Neutrophil (primary cell): Measurements from ENCODE around the gene TRDN.
"Not testable (repeated sequence)": the region's sequence is repeated elsewhere in the genome, so short reads cannot be mapped to it uniquely, and the experiment has no call there.

ENCODE experiments used
- H3K27ac ChIP-seq: fragments of 200-600 bp; sonication (generic); 2 replicates; pipeline ENCODE4 v1.5.1; 2016; ENCODE audit warnings: mild to moderate bottlenecking, moderate library complexity
- H3K27me3 ChIP-seq: fragments of 200-600 bp; sonication (generic); 2 replicates; pipeline ENCODE4 v1.6.0; 2016; ENCODE audit warnings: mild to moderate bottlenecking
- H3K36me3 ChIP-seq: fragments of 200-600 bp; sonication (generic); 2 replicates; pipeline ENCODE4 v1.5.1; 2017
- H3K4me1 ChIP-seq, 2 experiments: fragments of 200-600 bp in 1 of 2; sonication (generic) in 1 of 2; 1 replicate in 1 of 2; 2 replicates in 1 of 2; pipeline versions ENCODE4 v1.5.1 to v1.6.1; 2013 to 2016; ENCODE audit warnings: low read depth in 1 of 2, low read length in 1 of 2, mild to moderate bottlenecking in 1 of 2, moderate library complexity in 1 of 2; ENCODE audit not compliant: control insufficient read depth in 1 of 2, insufficient read depth in 1 of 2
- H3K4me3 ChIP-seq, 2 experiments: fragments of 200-600 bp in 1 of 2; sonication (generic) in 1 of 2; 1 replicate in 1 of 2; 2 replicates in 1 of 2; pipeline ENCODE4 v1.5.1; 2013 to 2016; ENCODE audit warnings: low read depth in 1 of 2, low read length in 1 of 2, mild to moderate bottlenecking in 1 of 2, moderate library complexity in 1 of 2
- H3K9me3 ChIP-seq: fragments of 200-600 bp; sonication (generic); 2 replicates; pipeline ENCODE4 v1.5.1; 2016
- TF ChIP-seq, protein P1 (sequence below): fragments of 200-600 bp; sonication (generic); IDR thresholded peaks from 2 replicates; pipeline ENCODE4 v1.5.1; 2016; ENCODE audit warnings: antibody characterized with exemption

Gene TRDN

DNA sequence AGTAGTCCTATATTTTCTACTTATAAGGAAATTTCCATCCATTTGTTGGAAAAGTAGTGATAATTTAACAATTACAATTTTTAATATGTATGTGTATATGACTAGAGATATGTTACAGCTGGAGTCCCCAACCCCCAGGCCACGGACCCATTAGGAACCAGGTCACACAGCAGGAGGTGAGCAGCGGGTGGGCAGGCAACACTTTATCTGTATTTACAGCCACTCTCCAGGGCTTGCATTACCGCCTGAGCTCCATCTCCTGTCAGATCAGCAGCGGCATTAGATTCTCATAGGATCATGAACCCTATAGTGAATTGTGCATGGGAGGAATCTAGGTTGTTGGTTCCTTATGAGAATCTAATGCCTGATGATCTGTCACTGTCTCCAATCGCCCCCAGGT is 46.8 kb downstream of the TRDN start:
- Histone ChIP-seq H3K4me1 (no peaks in the 10 kb centered on the region), H3K27ac (no peak overlapping the region), H3K27me3 (no peaks in the 10 kb centered on the region), H3K9me3 (no peaks in the 10 kb centered on the region), H3K36me3 (no peaks in the 10 kb centered on the region), H3K4me3 (no peak overlapping the region)
- TF ChIP-seq, protein P1, sequence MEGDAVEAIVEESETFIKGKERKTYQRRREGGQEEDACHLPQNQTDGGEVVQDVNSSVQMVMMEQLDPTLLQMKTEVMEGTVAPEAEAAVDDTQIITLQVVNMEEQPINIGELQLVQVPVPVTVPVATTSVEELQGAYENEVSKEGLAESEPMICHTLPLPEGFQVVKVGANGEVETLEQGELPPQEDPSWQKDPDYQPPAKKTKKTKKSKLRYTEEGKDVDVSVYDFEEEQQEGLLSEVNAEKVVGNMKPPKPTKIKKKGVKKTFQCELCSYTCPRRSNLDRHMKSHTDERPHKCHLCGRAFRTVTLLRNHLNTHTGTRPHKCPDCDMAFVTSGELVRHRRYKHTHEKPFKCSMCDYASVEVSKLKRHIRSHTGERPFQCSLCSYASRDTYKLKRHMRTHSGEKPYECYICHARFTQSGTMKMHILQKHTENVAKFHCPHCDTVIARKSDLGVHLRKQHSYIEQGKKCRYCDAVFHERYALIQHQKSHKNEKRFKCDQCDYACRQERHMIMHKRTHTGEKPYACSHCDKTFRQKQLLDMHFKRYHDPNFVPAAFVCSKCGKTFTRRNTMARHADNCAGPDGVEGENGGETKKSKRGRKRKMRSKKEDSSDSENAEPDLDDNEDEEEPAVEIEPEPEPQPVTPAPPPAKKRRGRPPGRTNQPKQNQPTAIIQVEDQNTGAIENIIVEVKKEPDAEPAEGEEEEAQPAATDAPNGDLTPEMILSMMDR = no peak

DNA sequence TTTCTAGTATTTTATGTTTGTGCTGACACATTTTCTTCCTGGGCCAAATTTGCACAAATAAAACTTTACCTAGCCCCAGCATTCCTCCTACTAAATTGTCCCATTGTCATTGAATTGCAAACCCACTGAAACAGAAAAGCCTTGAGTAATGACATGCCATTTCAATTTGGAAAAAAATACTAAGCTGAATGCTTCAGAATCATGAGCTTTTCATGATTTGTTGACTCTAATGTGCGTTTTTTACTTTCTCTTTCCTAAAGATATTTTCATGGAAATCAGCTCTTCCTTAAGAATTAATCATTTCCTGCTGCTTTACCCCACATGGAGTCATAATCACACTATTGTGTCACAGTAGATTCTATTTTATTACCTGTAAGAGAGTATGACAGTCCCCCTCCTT is 47.4 kb downstream of the TRDN start:
- Histone ChIP-seq H3K36me3 (no peaks in the 10 kb centered on the region), H3K9me3 (no peaks in the 10 kb centered on the region), H3K4me1 (no peaks in the 10 kb centered on the region), H3K27ac (no peak overlapping the region), H3K4me3 (no peak overlapping the region), H3K27me3 (no peaks in the 10 kb centered on the region)
- TF ChIP-seq, protein P1 = no peak

DNA sequence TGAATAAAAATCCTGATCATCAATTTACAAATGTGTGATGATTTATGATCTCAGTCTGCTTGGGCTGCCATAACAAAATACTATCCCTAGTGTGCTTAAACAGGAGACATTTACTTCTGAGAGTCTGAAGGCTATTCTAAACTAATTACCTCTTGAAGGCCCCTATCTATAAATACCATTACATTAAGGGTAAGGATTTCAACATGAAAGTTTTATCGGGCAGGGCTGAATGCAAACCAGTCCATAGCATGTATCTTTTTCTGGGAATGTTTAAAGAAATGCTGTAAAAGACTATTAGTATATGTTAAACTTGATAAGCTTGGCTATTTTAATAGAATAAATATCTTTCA is 48.2 kb downstream of the TRDN start:
- no peaks in the 10 kb centered on the region for H3K4me1 ChIP-seq
- H3K36me3 ChIP-seq = no peaks in the 10 kb centered on the region
- no peak overlapping the region for H3K27ac ChIP-seq
- TF ChIP-seq, protein P1 = no peak
- no peak overlapping the region for H3K4me3 ChIP-seq
- no peaks in the 10 kb centered on the region for H3K27me3 ChIP-seq
- no peaks in the 10 kb centered on the region for H3K9me3 ChIP-seq

DNA sequence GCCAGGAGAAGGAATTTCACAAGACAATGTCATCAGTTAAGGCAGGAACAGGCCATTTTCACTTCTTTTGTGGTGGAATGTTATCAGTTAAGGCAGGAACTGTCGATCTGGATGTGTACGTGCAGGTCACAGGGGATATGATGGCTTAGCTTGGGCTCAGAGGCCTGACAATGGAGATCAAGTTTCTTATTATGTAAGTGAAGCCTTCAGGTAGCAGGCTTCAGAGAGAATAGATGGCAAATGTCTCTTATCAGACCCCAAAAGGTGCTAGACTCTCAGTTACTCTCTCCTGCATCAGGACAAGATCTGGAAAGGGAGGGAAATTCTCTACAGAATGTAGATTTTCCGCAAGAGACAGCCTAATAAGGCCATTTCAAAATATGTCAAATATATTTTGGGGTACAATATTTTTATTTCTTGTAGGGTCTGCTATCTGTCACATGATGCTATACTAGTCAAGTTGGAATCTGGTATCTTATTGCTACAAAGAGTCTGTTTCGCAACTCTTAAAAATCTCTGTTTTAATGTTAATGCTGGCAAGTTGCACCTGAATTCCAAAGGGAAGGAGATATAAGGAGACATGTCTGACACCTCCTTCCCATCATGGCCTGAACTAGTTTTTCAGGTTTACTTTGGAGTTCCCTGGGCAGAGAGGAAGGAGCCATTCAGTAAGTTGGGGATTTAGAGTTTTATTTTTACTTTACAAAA is 48.8 kb downstream of the TRDN start:
- no peak overlapping the region for H3K27ac ChIP-seq
- H3K27me3 ChIP-seq = no peaks in the 10 kb centered on the region
- no peaks in the 10 kb centered on the region for H3K9me3 ChIP-seq
- no peak overlapping the region for H3K4me3 ChIP-seq
- TF ChIP-seq, protein P1 = no peak
- H3K4me1 ChIP-seq = no peaks in the 10 kb centered on the region
- H3K36me3 ChIP-seq = no peaks in the 10 kb centered on the region

DNA sequence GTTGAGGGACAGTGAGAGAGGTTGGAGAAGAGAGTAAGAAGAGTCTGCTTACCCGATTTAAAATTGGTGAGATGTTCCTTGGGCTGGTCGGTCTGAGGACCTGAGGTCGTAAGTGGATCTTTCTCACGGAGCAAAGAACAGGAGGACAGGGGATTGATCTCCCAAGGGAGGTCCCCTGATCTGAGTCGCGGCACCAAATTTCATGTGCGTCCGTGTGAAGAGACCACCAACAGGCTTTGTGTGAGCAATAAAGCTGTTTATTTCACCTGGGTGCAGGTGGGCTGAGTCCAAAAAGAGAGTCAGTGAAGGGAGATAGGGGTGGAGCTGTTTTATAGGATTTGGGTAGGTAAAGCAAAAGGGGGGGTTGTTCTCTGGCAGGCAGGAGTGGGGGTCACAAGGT is 49.3 kb downstream of the TRDN start:
- not testable (repeated sequence) for H3K36me3 ChIP-seq, H3K4me1 ChIP-seq, H3K4me3 ChIP-seq, H3K27ac ChIP-seq, H3K9me3 ChIP-seq, H3K27me3 ChIP-seq

DNA sequence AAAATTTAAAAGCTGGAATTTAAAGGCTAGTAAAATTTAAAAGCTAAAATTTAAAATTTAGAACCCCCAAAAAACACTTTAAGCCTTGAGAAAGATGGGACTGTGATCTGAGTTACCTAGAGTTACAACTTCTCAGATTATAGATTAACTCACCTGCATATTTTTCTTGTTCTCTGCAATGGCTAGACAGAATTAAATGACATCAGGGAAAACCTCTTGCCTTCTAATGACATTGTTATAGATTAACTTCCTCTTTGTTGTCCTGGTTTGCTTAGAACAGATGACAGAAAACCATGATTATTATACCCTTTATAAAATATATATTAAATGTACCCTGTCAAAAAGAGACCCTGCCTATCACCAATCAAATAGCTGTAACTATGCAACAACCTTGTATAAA is 56.4 kb downstream of the TRDN start:
- no peaks in the 10 kb centered on the region for H3K36me3 ChIP-seq
- TF ChIP-seq, protein P1 = no peak
- no peaks in the 10 kb centered on the region for H3K4me1 ChIP-seq
- no peaks in the 10 kb centered on the region for H3K9me3 ChIP-seq
- H3K27me3 ChIP-seq = no peaks in the 10 kb centered on the region
- no peak overlapping the region for H3K27ac ChIP-seq
- H3K4me3 ChIP-seq = no peak overlapping the region
